Fibroblast of peridontal ligament (primary cell): ENCODE measurements around the gene KRTAP4-3.
"Not testable (repeated sequence)": the region's sequence is repeated elsewhere in the genome, so short reads cannot be mapped to it uniquely, and the experiment has no call there.

ENCODE experiments used
- DNase-seq: peaks from one replicate; pipeline ENCODE4 v3.0.0-alpha.2; 2010; ENCODE audit errors: extremely low read depth

Gene KRTAP4-3

DNA sequence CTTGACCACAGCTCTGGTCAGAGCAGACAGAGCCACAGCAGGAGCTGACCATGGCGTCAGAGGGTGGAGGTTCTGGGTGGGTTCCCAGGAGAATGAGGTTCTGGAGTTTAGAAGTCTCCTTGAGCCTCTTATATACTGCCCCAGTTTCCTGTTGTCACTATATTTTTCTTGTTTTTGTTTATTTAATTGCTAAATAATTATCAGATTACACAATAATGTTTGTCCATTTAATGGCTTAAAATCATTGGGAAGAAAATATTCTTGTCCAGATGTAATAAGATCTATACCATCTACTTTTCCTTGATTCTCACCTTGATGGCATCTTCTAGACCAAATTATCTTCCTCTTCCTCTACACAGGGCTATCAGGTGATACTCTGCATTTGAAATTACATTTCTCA lies at the start of gene KRTAP4-3:
TSS of gene KRTAP4-3 (minus strand) at position 101 of the 400 bp plus-strand sequence. CDS start at position 52, 49 bp downstream.
- DNase-seq: no peak

DNA sequence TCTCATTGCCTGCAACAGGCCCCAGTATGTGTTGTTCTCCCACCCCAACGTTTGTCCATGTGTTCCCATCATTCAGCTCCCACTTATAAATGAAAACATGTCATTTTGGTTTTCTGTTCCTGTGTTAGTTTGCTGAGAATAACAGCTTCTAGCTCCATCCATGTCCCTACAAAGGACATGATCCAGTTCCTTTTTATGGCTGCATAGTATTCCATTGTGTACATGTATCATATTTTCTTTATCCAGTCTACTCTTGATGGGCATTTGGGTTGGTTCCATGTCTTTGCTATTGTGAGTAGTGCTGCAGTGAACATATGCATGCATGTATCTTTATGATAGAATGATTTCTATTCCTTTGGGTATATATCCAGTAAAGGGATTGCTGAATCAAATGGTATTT lies 47.7 kb upstream of the KRTAP4-3 start:
- DNase-seq: no peak

DNA sequence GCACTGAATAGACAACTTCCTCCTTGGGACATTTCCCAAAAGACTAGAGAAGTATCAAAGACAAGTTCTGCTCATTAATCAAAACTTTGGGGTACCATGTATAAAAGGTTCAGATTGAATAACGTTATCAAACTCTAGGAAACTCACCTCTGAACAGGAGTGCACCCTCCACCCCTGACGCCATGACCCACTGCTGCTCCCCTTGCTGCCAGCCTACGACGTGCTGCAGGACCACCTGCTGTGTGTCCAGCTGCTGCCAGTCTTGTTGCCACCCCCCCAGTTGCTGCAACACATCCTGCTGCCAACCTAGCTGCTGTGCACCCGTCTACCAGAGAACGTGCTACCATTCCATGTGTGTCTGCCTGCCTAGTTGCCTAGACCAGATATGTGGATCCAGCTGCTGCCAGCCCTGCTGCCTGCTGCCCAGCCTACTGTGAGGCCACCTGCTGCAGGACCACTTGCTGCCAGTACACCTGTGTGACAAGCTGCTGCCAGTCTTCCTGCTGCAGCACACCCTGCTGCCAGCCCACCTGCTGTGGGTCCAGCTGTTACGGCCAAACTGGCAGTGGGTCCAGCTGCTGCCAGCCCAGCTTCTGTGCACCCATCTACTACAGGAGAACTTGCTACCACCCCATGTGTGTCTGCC lies 44.6 kb upstream of the KRTAP4-3 start:
- no peak for DNase-seq

DNA sequence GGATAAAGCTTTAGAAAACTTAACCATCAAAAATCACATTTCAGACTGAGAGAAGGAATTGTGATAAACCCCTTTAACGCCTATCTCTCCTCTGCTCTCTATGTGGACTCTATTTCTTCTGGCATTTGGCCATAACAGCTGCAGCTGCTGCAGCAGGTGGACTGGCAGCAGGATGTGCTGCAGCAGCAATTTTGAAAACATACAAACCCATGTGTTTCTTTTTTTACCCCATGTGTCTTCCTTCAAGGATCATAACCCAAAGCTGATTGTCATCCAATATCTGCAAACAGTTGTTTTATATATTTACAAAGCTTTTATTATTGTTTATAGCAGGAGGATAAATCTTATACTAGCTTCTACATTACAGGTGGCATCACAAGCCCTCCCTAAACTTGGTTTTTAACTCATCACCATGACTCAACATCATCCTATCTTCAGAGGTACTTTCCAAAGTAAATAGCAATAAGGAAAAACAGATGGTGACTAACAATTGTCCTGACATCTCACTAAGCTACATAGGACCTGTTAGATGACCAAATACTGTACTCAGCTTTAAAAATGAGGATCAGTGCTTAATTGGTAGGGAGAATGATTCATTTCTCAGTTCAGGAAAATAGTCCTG lies 43.9 kb upstream of the KRTAP4-3 start:
- peak; percentile 46 for DNase-seq

DNA sequence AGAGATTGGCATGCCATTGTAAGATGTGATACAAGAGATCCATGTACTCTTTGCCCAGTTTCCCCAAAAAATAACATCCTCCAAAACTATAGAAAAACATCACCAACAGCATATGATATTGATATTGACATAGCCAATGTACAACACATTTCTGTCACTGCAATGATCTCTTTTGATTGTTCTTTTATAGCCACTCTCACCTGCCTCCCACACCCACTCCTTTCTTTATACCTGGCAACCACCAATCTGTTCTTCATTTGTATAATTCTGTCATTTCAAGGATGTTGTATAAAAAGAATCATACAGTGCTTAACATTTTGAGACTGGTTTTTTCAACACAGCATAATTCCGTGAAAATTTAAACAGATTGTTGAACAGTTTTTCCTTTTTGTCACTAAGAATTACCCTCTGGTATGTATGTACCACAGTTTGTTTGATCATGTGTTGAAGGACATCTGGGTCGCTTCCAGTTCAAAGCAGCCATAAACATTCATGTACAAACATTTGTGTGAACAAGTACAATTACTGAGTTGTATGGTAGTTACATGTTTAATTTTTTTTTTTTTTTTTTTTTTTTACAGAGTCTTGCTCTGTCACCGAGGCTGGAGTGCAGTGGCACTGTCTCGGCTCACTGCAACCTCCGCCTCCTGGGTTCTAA lies 31.5 kb upstream of the KRTAP4-3 start:
- no peak for DNase-seq

DNA sequence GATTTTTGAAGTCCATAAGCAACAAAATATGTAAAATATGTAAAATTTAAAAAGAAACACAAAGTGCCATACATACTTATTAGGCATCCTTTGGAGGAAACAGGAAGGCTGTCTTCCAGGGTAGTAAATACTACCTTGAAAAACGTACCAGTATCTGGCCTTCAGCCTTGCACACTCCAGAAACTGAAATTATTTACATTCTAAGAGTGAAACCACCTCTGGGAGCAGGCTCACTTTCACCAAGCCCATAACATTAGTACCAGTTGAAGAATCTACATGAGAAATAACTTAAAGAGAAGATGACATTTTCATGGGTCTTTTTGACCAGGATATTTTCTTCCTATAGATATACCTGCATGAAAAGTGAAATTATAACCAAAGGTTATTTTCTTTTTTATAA lies 28.0 kb upstream of the KRTAP4-3 start:
- DNase-seq: no peak

- no peak for DNase-seq
These were observed 22.3 kb upstream of the KRTAP4-3 start for GRCh38 chr17:41190328-41190727.

DNA sequence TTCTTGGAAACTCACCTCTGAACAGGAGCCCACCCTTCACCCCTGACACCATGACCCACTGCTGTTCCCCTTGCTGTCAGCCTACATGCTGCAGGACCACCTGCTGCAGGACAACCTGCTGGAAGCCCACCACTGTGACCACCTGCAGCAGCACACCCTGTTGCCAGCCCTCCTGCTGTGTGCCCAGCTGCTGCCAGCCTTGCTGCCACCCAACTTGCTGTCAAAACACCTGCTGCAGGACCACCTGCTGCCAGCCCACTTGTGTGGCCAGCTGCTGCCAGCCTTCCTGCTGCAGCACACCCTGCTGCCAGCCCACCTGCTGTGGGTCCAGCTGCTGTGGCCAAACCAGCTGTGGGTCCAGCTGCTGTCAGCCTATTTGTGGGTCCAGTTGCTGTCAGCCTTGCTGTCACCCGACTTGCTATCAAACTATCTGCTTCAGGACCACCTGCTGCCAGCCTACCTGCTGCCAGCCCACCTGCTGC lies 21.9 kb upstream of the KRTAP4-3 start, which contains the start of gene KRTAP9-1:
TSS of gene KRTAP9-1 (plus strand) at position 51 of the 482 bp plus-strand sequence. CDS start at position 51, 0 bp downstream.
- not testable (repeated sequence) for DNase-seq

- DNase-seq: no peak
These were observed 18.9 kb upstream of the KRTAP4-3 start for GRCh38 chr17:41186872-41187271.

GRCh38 chr17:41185001-41185400 lies 17.0 kb upstream of the KRTAP4-3 start:
- no peak for DNase-seq

DNA sequence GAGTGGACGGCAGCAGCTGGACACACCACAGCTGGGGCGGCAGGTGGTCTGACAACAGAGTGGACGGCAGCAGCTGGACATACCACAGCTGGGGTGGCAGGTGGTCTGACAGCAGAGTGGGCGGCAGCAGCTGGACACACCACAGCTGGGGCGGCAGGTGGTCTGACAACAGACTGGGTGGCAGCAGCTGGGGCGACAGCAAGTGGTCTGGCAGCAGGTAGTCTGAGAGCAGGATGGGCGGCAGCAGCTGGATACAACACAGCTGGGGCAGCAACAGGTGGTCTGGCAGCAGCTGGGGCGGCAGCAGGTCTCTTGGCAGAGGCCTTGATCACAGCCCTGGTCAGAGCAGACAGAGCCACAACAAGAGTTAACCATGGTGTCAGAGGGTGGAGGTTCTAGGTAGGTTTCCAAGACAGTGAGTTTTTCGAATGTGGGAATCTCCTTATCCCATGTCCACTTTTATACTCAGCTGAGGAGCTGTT lies 16.5 kb upstream of the KRTAP4-3 start, which contains the start of gene KRTAP4-1:
TSS of gene KRTAP4-1 (minus strand) at position 432 of the 482 bp plus-strand sequence. CDS start at position 375, 57 bp downstream.
- DNase-seq: no peak

DNA sequence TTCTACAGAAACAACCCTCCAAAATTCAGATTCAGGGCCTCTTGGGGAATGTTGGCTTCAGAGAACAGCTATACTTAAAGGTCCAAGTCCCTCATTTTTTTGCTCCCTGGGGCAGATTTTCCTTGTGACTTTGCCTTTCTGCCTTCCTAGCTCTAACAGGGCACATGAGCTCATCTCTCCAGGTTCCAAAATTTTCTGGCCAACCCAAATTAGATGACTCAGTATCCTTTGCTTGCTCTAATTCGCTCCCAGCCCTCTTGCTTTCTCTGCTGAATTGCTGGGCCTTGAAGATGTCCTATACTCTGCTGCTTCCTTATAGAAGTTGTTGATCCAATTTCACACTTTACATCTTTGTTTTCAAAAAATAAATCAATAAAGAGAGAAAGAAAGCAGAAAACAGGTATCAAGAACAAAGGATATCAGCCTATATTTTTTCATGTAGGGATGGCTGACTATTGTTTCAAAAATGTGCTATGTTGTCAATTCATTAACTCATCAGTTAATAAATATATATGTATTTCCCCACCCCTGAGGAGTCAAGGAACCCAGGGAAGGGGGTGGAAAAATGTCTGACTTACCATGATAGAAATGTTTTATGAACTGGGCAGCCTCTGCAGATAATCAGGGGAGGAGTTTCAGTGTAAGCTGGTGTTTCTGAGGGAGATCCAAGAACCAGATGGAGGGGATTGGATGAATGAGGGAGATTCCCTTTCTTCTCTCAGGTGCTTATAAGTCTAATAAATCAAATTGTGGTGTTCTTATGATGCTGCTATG lies 11.0 kb upstream of the KRTAP4-3 start:
- peak; percentile 81 for DNase-seq

GRCh38 chr17:41178341-41178740 lies 10.3 kb upstream of the KRTAP4-3 start:
- peak; percentile 42 for DNase-seq

DNA sequence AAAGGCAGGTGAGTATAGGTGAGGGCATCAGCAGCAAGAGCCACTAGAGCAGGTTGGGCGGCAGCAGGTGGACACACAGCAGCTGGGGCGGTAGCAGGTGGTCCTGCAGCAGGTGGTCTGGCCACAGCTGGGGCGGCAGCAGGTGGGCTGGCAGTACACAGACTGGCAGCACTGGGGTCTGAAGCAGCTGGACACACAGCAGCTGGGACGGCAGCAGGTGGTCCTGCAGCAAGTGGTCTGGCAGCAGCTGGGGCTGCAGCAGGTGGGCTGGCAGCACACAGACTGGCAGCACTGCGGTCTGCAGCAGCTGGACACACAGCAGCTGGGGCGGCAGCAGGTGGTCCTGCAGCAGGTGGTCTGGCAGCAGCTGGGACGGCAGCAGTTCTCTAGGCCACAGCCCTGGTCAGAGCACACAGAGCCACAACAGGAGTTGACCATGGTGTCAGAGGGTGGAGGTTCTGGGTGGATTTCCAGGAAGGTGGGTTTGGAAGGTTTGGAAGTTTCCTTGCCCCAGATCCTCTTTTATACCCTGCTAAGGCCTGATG lies 9.8 kb upstream of the KRTAP4-3 start, which contains the start of gene KRTAP4-2:
TSS of gene KRTAP4-2 (minus strand) at position 495 of the 545 bp plus-strand sequence. CDS start at position 438, 57 bp downstream.
- DNase-seq: no peak

DNA sequence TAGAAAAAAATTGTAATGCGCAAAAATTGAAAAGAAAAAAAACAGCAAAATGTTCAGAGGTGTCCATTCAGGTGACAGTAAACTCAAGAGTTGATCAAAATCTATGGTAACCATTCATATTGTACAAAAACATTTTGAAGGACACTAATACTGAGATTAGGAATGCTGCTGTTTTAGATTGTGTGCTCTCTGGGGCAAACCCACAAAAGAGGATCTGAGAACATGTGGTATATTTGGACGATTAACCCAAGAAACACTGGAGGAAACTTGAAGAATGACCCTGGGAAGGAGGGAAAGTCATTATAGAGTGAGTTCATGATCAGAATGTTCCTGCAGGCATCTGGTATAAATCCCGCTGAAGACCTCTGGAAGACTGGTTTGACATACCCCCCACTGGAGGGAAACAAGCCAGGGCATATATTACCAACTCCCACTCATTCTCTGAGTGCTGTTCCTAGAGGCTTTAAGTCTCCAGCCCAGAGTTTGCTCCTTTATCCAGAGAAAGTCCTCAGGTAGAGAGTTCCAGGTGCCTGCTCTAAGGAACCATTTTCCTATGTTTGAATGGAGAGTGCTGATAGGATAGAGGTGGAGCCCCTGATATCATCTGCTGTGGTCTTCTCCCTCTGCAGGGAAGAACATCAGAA lies 8.8 kb upstream of the KRTAP4-3 start:
- no peak for DNase-seq

DNA sequence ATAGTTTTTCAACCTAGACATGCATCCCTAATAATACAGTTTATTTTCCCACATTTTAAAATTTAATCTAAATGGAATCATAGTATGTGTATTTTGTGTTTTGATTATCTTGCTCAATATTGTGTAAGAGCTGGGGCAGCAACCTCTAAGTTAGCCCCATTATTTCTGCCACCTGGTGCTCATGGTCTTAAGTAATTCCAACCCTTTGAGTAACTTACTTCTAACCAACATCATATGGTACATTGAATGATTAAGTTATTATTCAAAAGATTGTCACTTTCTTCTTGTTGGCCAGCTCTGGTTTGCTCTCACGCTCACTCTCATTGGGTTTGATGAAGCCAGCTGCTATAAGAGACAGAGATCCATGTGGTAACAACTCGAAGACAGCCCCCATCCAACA lies 3.9 kb upstream of the KRTAP4-3 start:
- peak; percentile 39 for DNase-seq

DNA sequence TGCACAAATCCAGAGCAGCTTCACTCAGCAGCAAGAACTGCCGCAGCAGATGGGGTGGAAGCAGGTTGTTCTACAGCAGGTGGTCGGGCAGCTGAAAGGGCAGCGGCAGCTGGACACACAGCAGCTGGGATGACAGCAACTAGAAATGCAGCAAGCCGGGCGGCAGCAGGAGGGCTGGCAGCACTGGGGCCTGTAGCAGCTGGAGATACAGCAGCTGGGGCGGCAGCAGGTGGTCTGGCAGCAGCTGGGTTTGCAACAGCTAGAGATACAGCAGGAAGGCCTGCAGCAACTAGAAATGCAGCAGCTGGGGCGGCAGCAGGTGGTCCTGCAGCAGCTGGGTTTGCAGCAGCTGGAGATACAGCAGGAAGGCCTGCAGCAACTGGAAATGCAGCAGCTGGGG lies 460 bp downstream of the KRTAP4-3 start:
- DNase-seq: no peak

GRCh38 chr17:41163828-41164227 lies 4.2 kb downstream of the KRTAP4-3 start:
- DNase-seq: no peak

GRCh38 chr17:41160648-41161047 lies 7.4 kb downstream of the KRTAP4-3 start, which contains the start of gene KRTAP4-4:
KRTAP4-4 (minus strand) TSS chr17:41160748; CDS start chr17:41160691, 57 bp downstream.
- DNase-seq: no peak

GRCh38 chr17:41160190-41160589 lies 7.8 kb downstream of the KRTAP4-3 start:
- not testable (repeated sequence) for DNase-seq

DNA sequence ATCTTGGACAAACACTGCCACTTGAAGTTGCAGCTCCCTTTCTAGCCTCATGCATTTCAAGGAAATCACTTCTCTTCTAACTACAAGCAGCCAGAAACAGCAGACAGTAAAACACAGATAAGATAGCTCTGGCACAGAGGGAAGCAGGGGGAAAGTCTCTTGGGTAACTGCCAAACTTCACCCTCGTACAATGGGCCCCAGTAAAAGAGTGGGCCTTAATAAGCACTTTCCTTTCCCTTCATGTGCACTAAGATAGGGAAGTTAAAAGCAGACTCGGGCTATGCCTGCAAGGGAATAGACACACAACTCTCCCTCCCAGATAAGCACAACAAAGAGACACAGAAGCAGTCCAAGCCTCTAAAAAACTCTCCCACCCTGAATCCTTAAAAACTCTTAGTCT lies 14.2 kb downstream of the KRTAP4-3 start:
- no peak for DNase-seq
